H1 (cell line): ENCODE results near the gene NMU. TPM values are rescaled to one million over a fixed set of nuclear protein-coding genes. Genes with fewer than 3 reads are reported as not detected.

ENCODE experiments used
- CTCF ChIA-PET: fragments of 300-600 bp; sonication (Branson Sonifier 250); formaldehyde crosslinking; loops from one replicate; lab custom pipeline; 2021; ENCODE audit not compliant: partially characterized antibody; lab: Charles Lee
- POLR2A ChIA-PET: fragments of 300-600 bp; sonication (Branson Sonifier 250); formaldehyde crosslinking; loops from one replicate; lab custom pipeline; 2021; ENCODE audit warnings: inconsistent platforms; ENCODE audit not compliant: partially characterized antibody; lab: Charles Lee
- DNase-seq, 2 experiments: peaks; one replicate each; pipeline versions ENCODE4 v3.0.0 to v3.0.0-alpha.2; 2010 to 2022; ENCODE audit warnings: low spot score in 2 of 2, low read depth in 1 of 2, mixed read lengths in 1 of 2
- FAIRE-seq: peaks from 2 replicates; lab custom pipeline; 2011; peaks lifted over from hg19 to GRCh38; lab: Jason Lieb, UNC
- H2AFZ ChIP-seq: 2 replicates; pipeline ENCODE4 v1.8.1; 2012; ENCODE audit warnings: low read length, inconsistent platforms
- H2AK5ac ChIP-seq: 2 replicates; pipeline ENCODE4 v1.6.1; 2013; ENCODE audit warnings: low read depth, low read length
- H2BK120ac ChIP-seq: replicated peaks from 2 replicates; pipeline ENCODE3; 2013; ENCODE audit warnings: low read depth, low read length, inconsistent platforms
- H2BK12ac ChIP-seq: 2 replicates; pipeline ENCODE4 v1.6.1; 2013; ENCODE audit warnings: low read depth, low read length
- H2BK15ac ChIP-seq: 2 replicates; pipeline ENCODE4 v1.6.1; 2013; ENCODE audit warnings: low read length
- H2BK20ac ChIP-seq: 2 replicates; pipeline ENCODE4 v1.6.1; 2013; ENCODE audit warnings: low read length
- H2BK5ac ChIP-seq: 2 replicates; pipeline ENCODE4 v1.6.1; 2013; ENCODE audit warnings: low read depth, low read length
- H3K14ac ChIP-seq: 2 replicates; pipeline ENCODE4 v1.6.1; 2013; ENCODE audit warnings: inconsistent platforms; ENCODE audit not compliant: insufficient read length
- H3K18ac ChIP-seq: 2 replicates; pipeline ENCODE4 v1.6.1; 2013; ENCODE audit warnings: low read length; ENCODE audit errors: extremely low read depth
- H3K23ac ChIP-seq: 2 replicates; pipeline ENCODE4 v1.6.1; 2013; ENCODE audit warnings: inconsistent platforms; ENCODE audit not compliant: insufficient read length
- H3K23me2 ChIP-seq: 2 replicates; pipeline ENCODE4 v1.6.1; 2013; ENCODE audit warnings: low read depth, low read length
- H3K27ac ChIP-seq: 2 replicates; pipeline ENCODE4 v1.6.1; 2011; ENCODE audit warnings: low read depth, low read length, inconsistent platforms
- H3K27me3 ChIP-seq, 4 experiments: replicated peaks in 1 of 4; 1 replicate in 1 of 4; 2 replicates in 3 of 4; pipeline versions ENCODE4 v1.6.1 to v1.8.1; 2011 to 2013; ENCODE audit warnings: low read length in 3 of 4, mild to moderate bottlenecking in 3 of 4, inconsistent platforms in 2 of 4, mixed read lengths in 2 of 4, moderate library complexity in 1 of 4; ENCODE audit not compliant: control insufficient read depth in 3 of 4, insufficient read depth in 3 of 4; ENCODE audit errors: extremely low read depth in 1 of 4
- H3K36me3 ChIP-seq, 4 experiments: 2 replicates each; pipeline versions ENCODE4 v1.6.1 to v1.8.1; 2011 to 2013; ENCODE audit warnings: mild to moderate bottlenecking in 4 of 4, low read length in 3 of 4, moderate library complexity in 2 of 4, control low read depth in 1 of 4, inconsistent platforms in 1 of 4; ENCODE audit not compliant: insufficient read depth in 4 of 4, control insufficient read depth in 2 of 4
- H3K4ac ChIP-seq: replicated peaks from 2 replicates; pipeline ENCODE3; 2013; ENCODE audit warnings: low read length, low read depth, mixed read lengths, inconsistent platforms; ENCODE audit not compliant: insufficient read length
- H3K4me1 ChIP-seq, 4 experiments: replicated peaks in 1 of 4; 1 replicate in 1 of 4; 2 replicates in 3 of 4; pipeline versions ENCODE4 v1.6.1 to v1.8.1; 2011 to 2013; ENCODE audit warnings: low read length in 3 of 4, inconsistent platforms in 2 of 4, mixed read lengths in 1 of 4; ENCODE audit not compliant: insufficient read depth in 4 of 4, control insufficient read depth in 3 of 4
- H3K4me2 ChIP-seq, 2 experiments: 2 replicates each; pipeline versions ENCODE4 v1.6.1 to v1.8.1; 2011 to 2013; ENCODE audit warnings: low read depth in 2 of 2, low read length in 2 of 2, control low read depth in 1 of 2, inconsistent platforms in 1 of 2, mild to moderate bottlenecking in 1 of 2; ENCODE audit not compliant: insufficient read depth in 1 of 2
- H3K4me3 ChIP-seq, 4 experiments: fragments of 200-600, 300-600 bp in 1 of 4; sonication (generic), shearing (Covaris generic), sonication (Bioruptor Twin) in 1 of 4; 2 replicates each; pipeline versions ENCODE4 v1.5.1 to v1.8.1; 2011 to 2016; ENCODE audit warnings: low read length in 4 of 4, low read depth in 3 of 4, control low read depth in 2 of 4, inconsistent platforms in 2 of 4, mild to moderate bottlenecking in 2 of 4, mixed read lengths in 1 of 4, moderate library complexity in 1 of 4; ENCODE audit not compliant: insufficient read depth in 2 of 4; ENCODE audit errors: extremely low read depth in 1 of 4
- H3K56ac ChIP-seq: replicated peaks from 2 replicates; pipeline ENCODE3; 2013; ENCODE audit warnings: low read depth, mild to moderate bottlenecking, mixed read lengths, low read length, inconsistent platforms; ENCODE audit not compliant: insufficient read length
- H3K79me1 ChIP-seq: 2 replicates; pipeline ENCODE4 v1.6.1; 2013; ENCODE audit warnings: low read depth, low read length, control low read depth
- H3K79me2 ChIP-seq, 2 experiments: 2 replicates each; pipeline versions ENCODE4 v1.6.1 to v1.8.1; 2012 to 2013; ENCODE audit warnings: low read length in 2 of 2, mild to moderate bottlenecking in 2 of 2, inconsistent platforms in 1 of 2; ENCODE audit not compliant: insufficient read depth in 2 of 2, control insufficient read depth in 1 of 2
- H3K9ac ChIP-seq, 4 experiments: replicated peaks in 1 of 4; 1 replicate in 1 of 4; 2 replicates in 3 of 4; pipeline versions ENCODE4 v1.6.1 to v1.8.1; 2011 to 2013; ENCODE audit warnings: low read depth in 3 of 4, low read length in 3 of 4, control low read depth in 2 of 4, mild to moderate bottlenecking in 2 of 4, moderate library complexity in 2 of 4, inconsistent platforms in 1 of 4; ENCODE audit errors: extremely low read depth in 1 of 4
- H3K9me3 ChIP-seq, 2 experiments: 2 replicates each; pipeline versions ENCODE4 v1.6.1 to v1.8.1; 2012 to 2013; ENCODE audit warnings: mild to moderate bottlenecking in 2 of 2, moderate library complexity in 2 of 2, control low read depth in 1 of 2, inconsistent platforms in 1 of 2, low read depth in 1 of 2, low read length in 1 of 2, mixed read lengths in 1 of 2; ENCODE audit not compliant: insufficient read depth in 2 of 2
- H4K20me1 ChIP-seq, 2 experiments: replicated peaks in 1 of 2; 2 replicates each; pipeline versions ENCODE3 to v1.8.1; 2011 to 2013; ENCODE audit warnings: inconsistent platforms in 2 of 2, low read length in 2 of 2, mild to moderate bottlenecking in 1 of 2; ENCODE audit not compliant: insufficient read depth in 2 of 2, control insufficient read depth in 1 of 2
- H4K5ac ChIP-seq: 2 replicates; pipeline ENCODE4 v1.6.1; 2013; ENCODE audit warnings: low read length, low read depth, mixed read lengths, inconsistent platforms; ENCODE audit not compliant: insufficient read length
- H4K8ac ChIP-seq: 2 replicates; pipeline ENCODE4 v1.8.0; 2013; ENCODE audit warnings: mild to moderate bottlenecking, moderate library complexity, low read length, inconsistent platforms; ENCODE audit not compliant: insufficient read depth; ENCODE audit errors: extremely low read depth
- H4K91ac ChIP-seq: replicated peaks from 2 replicates; pipeline ENCODE3; 2013; ENCODE audit warnings: low read length, mixed read lengths, inconsistent platforms; ENCODE audit not compliant: insufficient read length
- CBX5 ChIP-seq: fragments of 300-800, 300-1000 bp; sonication (generic); IDR thresholded peaks from 2 replicates; pipeline ENCODE4 v1.7.1; 2016; ENCODE audit warnings: antibody characterized with exemption, low read length, low read depth
- EZH2 ChIP-seq: fragments of 200-600 bp; sonication (generic); IDR thresholded peaks from 2 replicates; pipeline ENCODE4 v1.7.1; 2012; ENCODE audit warnings: low read depth, mild to moderate bottlenecking, moderate library complexity, low read length, inconsistent platforms; ENCODE audit not compliant: severe bottlenecking
- FOSL1 ChIP-seq: IDR thresholded peaks from 2 replicates; pipeline ENCODE4 v1.6.1; 2011; ENCODE audit warnings: mild to moderate bottlenecking, low read depth, low read length, moderate library complexity; ENCODE audit not compliant: insufficient read depth
- GABPA ChIP-seq: IDR thresholded peaks from 2 replicates; pipeline ENCODE4 v1.6.1; 2011; ENCODE audit warnings: mild to moderate bottlenecking, low read length, moderate library complexity, borderline replicate concordance; ENCODE audit not compliant: insufficient read depth
- POLR2A ChIP-seq, 2 experiments: IDR thresholded peaks; 1 replicate in 1 of 2; 2 replicates in 1 of 2; pipeline ENCODE4 v1.6.1; 2011; ENCODE audit warnings: low read depth in 2 of 2, low read length in 2 of 2, mild to moderate bottlenecking in 2 of 2; ENCODE audit errors: control extremely low read depth in 1 of 2
- RFX5 ChIP-seq: IDR thresholded peaks from 2 replicates; pipeline ENCODE4 v1.6.1; 2011; ENCODE audit warnings: low read depth, low read length, improper control_type of control experiment, borderline replicate concordance
- SIRT6 ChIP-seq: IDR thresholded peaks from one replicate; pipeline ENCODE4 v1.7.1; 2012; ENCODE audit warnings: low read length, inconsistent platforms
- SP2 ChIP-seq: IDR thresholded peaks from 2 replicates; pipeline ENCODE4 v1.6.1; 2012; ENCODE audit warnings: mild to moderate bottlenecking, low read length, inconsistent platforms
- SP4 ChIP-seq: IDR thresholded peaks from 2 replicates; pipeline ENCODE4 v1.6.1; 2012; ENCODE audit warnings: low read length, inconsistent platforms
- SUZ12 ChIP-seq: fragments of 200-600 bp; sonication (generic); IDR thresholded peaks from 2 replicates; pipeline ENCODE4 v1.6.1; 2012; ENCODE audit warnings: mild to moderate bottlenecking, inconsistent platforms, low read length, moderate library complexity, mixed read lengths
- TBP ChIP-seq: IDR thresholded peaks from 2 replicates; pipeline ENCODE4 v1.6.1; 2011; ENCODE audit warnings: low read depth, low read length, improper control_type of control experiment
- USF2 ChIP-seq: IDR thresholded peaks from 2 replicates; pipeline ENCODE4 v1.6.1; 2011; ENCODE audit warnings: low read length, improper control_type of control experiment
- WGBS, 2 experiments: shearing (Covaris generic) in 1 of 2; methylation state at CpG; one replicate each; pipeline versions ENCODE4 v1.1.6 to v1.1.7; 2013 to 2015; ENCODE audit warnings: low lambda C conversion rate in 2 of 2, mixed read lengths in 2 of 2, inconsistent platforms in 1 of 2, low coverage in 1 of 2, missing lambda C conversion rate in 1 of 2; ENCODE audit not compliant: insufficient replicate concordance in 2 of 2, insufficient coverage in 1 of 2, insufficient read length in 1 of 2; ENCODE audit errors: extremely low coverage in 1 of 2, missing lambda C conversion rate in 1 of 2; 5-methylcytosine and 5-hydroxymethylcytosine counted together
- polyA plus RNA-seq, 7 experiments: library from polyadenylated mRNA; depleted of rRNA in 3 of 7; stranded (reverse) in 5 of 7; unstranded in 2 of 7; fragments of >200 nt in 5 of 7; fragments of 200-250 nt in 2 of 7; gene quantifications; 1 replicate in 5 of 7; 2 replicates in 1 of 7; 4 replicates in 1 of 7; pipeline versions ENCODE4 v1.2.1 to v1.2.3, GENCODE V29; 2011 to 2013; ENCODE audit warnings: missing spikeins in 2 of 7, mixed read lengths in 2 of 7
- total RNA-seq: library from RNA; stranded (reverse); fragmentation: NEBNext Ultra II Directional; extraction: Animal tissue kit (Norgen Biotek cat#: 25700); gene quantifications from 2 replicates; pipeline ENCODE4 v1.2.1, GENCODE V29; 2021
- TF ChIP-seq, protein P1 (sequence below): IDR thresholded peaks from 2 replicates; pipeline ENCODE4 v1.6.1; 2012; ENCODE audit warnings: low read length, inconsistent platforms

Gene NMU
- total and polyA plus RNA-seq, 2 of the 8 experiments (the other 6 are each of a cell fraction or from before 2014, with no cell fraction given), result 30.5 to 50.4 TPM

DNA sequence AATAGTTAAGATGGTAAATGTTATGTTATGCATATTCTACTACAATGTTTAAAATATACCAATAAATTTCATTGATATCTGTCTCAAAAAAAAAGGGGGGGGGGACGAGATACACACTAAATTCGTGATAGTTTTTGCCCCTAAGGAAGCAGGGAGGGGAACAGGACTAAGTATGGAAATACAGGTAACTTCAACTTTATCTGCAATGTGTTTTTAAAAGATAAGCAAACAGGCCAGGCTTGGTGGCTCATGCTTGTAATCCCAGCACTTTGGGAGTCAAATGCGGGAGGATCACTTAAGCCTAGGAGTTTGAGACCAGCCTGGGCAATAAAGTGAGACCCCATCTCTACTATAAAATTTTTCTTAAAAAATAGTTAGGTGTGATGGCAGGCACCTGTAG, 76.0 kb downstream of the NMU start:
- Histone ChIP-seq H2BK15ac (no peak overlapping the region), H2BK20ac (no peak overlapping the region), H3K27ac (no peak overlapping the region), H4K8ac (no peak overlapping the region), H3K18ac (no peak overlapping the region), H2BK12ac (no peak overlapping the region), H3K56ac (no peak overlapping the region), H3K4me3 (no peak overlapping the region), H3K36me3 (no peaks in the 10 kb centered on the region), H2AK5ac (no peak overlapping the region), H3K9ac (no peak overlapping the region), H3K23ac (no peak overlapping the region), H4K91ac (no peak overlapping the region), H3K9me3 (no peaks in the 10 kb centered on the region), H2BK5ac (no peak overlapping the region), H3K23me2 (no peaks in the 10 kb centered on the region), H2AFZ (no peak overlapping the region), H3K27me3 (no peaks in the 10 kb centered on the region), H3K79me2 (no peaks in the 10 kb centered on the region), H2BK120ac (no peak overlapping the region), H3K4ac (no peak overlapping the region), H3K14ac (no peak overlapping the region), H4K5ac (no peak overlapping the region), H4K20me1 (no peaks in the 10 kb centered on the region), H3K4me1 (no peaks in the 10 kb centered on the region; a peak in 2 of 7 replicates), H3K4me2 (no peak overlapping the region), H3K79me1 (no peaks in the 10 kb centered on the region)
- DNase-seq (no peak), FAIRE-seq (no peak)
- WGBS, 2 experiments, result 89% methylated on average over 3 of the region's 3 CpGs; no CpG with 5 or more reads in 1 of the 2 experiments
- CTCF ChIA-PET, result interaction anchor here (1.4 kb wide), 1 partner anchor 103 kb away, joined by 3 read pairs; no protein-coding TSS in a partner anchor
- POLR2A ChIA-PET, result no interaction called here
- no peak for TF ChIP-seq RFX5
- TF ChIP-seq EZH2, result no peak
- TF ChIP-seq SUZ12, result no peak
- no peak for TF ChIP-seq TBP
- TF ChIP-seq POLR2A (IDR thresholded peaks at IDR 0.05; ENCODE audit: control extremely low read depth in 1 of 2, low read depth in 2 of 2, low read length in 2 of 2), result no peak
- no peak for TF ChIP-seq SIRT6
- no peak for TF ChIP-seq SP2
- no peak for TF ChIP-seq CBX5
- TF ChIP-seq GABPA, result no peak
- TF ChIP-seq USF2, result no peak
- TF ChIP-seq, protein P1, sequence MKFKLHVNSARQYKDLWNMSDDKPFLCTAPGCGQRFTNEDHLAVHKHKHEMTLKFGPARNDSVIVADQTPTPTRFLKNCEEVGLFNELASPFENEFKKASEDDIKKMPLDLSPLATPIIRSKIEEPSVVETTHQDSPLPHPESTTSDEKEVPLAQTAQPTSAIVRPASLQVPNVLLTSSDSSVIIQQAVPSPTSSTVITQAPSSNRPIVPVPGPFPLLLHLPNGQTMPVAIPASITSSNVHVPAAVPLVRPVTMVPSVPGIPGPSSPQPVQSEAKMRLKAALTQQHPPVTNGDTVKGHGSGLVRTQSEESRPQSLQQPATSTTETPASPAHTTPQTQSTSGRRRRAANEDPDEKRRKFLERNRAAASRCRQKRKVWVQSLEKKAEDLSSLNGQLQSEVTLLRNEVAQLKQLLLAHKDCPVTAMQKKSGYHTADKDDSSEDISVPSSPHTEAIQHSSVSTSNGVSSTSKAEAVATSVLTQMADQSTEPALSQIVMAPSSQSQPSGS, result no peak
- TF ChIP-seq FOSL1, result no peak
- no peak for TF ChIP-seq SP4
